ENCODE results near the gene GID8.

DNA sequence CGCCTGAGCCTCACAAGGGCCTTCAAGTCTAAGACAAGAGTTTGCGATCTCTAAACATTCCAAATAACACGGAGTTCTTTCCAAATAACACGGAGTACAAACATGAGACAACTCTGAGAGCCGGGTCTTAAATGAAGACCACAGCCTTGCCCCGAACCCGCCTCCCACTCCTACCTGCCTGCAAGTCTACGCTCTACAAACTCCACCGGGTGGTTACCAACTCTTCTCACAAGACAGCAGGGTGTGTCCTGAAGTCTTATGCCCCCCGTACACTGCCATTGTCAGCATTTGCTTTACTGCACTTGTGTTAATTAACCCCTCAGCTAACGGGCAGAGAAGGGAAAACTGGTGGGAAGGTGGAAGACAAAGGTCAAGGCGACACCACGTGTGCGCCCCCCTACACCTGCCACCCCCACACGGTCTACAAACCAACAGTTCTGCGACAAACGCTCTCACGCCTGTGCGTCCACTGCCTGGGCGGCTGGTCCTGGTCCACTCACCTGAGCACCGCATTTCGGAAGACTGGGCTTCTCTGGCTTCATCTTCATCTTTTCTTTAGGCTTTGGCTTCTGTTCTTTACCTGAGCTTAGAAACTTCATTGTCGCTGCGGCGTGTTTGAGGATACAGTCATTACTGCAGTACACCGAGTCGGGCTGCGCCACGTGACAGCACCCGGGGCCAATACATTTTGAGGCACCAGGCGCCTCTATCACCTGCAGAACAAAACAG is 31.1 kb upstream of the GID8 start:
- no peak for TF ChIP-seq TAF1 (IDR thresholded peaks at IDR 0.05; ENCODE audit: borderline replicate concordance, low read depth, low read length)
- no peak for TF ChIP-seq MXI1 (IDR thresholded peaks at IDR 0.05; ENCODE audit: low read depth, low read length)
- TF ChIP-seq, protein P1, sequence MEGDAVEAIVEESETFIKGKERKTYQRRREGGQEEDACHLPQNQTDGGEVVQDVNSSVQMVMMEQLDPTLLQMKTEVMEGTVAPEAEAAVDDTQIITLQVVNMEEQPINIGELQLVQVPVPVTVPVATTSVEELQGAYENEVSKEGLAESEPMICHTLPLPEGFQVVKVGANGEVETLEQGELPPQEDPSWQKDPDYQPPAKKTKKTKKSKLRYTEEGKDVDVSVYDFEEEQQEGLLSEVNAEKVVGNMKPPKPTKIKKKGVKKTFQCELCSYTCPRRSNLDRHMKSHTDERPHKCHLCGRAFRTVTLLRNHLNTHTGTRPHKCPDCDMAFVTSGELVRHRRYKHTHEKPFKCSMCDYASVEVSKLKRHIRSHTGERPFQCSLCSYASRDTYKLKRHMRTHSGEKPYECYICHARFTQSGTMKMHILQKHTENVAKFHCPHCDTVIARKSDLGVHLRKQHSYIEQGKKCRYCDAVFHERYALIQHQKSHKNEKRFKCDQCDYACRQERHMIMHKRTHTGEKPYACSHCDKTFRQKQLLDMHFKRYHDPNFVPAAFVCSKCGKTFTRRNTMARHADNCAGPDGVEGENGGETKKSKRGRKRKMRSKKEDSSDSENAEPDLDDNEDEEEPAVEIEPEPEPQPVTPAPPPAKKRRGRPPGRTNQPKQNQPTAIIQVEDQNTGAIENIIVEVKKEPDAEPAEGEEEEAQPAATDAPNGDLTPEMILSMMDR (IDR thresholded peaks at IDR 0.05) = no peak
- no peak for TF ChIP-seq CHD2 (IDR thresholded peaks at IDR 0.05; ENCODE audit: low read length, partially characterized antibody)
- no peak for TF ChIP-seq NFIC (IDR thresholded peaks at IDR 0.05; ENCODE audit: borderline replicate concordance)
- TF ChIP-seq, protein P2, sequence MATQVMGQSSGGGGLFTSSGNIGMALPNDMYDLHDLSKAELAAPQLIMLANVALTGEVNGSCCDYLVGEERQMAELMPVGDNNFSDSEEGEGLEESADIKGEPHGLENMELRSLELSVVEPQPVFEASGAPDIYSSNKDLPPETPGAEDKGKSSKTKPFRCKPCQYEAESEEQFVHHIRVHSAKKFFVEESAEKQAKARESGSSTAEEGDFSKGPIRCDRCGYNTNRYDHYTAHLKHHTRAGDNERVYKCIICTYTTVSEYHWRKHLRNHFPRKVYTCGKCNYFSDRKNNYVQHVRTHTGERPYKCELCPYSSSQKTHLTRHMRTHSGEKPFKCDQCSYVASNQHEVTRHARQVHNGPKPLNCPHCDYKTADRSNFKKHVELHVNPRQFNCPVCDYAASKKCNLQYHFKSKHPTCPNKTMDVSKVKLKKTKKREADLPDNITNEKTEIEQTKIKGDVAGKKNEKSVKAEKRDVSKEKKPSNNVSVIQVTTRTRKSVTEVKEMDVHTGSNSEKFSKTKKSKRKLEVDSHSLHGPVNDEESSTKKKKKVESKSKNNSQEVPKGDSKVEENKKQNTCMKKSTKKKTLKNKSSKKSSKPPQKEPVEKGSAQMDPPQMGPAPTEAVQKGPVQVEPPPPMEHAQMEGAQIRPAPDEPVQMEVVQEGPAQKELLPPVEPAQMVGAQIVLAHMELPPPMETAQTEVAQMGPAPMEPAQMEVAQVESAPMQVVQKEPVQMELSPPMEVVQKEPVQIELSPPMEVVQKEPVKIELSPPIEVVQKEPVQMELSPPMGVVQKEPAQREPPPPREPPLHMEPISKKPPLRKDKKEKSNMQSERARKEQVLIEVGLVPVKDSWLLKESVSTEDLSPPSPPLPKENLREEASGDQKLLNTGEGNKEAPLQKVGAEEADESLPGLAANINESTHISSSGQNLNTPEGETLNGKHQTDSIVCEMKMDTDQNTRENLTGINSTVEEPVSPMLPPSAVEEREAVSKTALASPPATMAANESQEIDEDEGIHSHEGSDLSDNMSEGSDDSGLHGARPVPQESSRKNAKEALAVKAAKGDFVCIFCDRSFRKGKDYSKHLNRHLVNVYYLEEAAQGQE (IDR thresholded peaks at IDR 0.05; ENCODE audit: low read depth, low read length) = no peak
- no peak for TF ChIP-seq RAD21 (IDR thresholded peaks at IDR 0.05; ENCODE audit: low read length)
- TF ChIP-seq MEF2A (IDR thresholded peaks at IDR 0.05; ENCODE audit: borderline replicate concordance, low read depth) = no peak
- no peak for TF ChIP-seq RFX5 (IDR thresholded peaks at IDR 0.05; ENCODE audit: low read length)
- TF ChIP-seq EP300 (IDR thresholded peaks at IDR 0.05; ENCODE audit: borderline replicate concordance in 1 of 2, low read depth in 1 of 2, low read length in 1 of 2) = no peak

Data from SK-N-SH (cell line).